Activated B cell treated with CpG ODN at 0.5 μM for 24 hours (primary cell): Measurements from ENCODE around the gene MEIKIN. TPM values are rescaled to one million over a fixed set of nuclear protein-coding genes. Genes with fewer than 3 reads are reported as not detected.
"Not testable (repeated sequence)": the region's sequence is repeated elsewhere in the genome, so short reads cannot be mapped to it uniquely, and the experiment has no call there.

Source experiments
- ATAC-seq: fragments of 200-7000 bp; cut with Tn5 transposase; one replicate; pipeline ENCODE4 v1.10.0; 2021; ENCODE audit warnings: low read depth, mild to moderate bottlenecking, moderate library complexity
- CTCF ChIA-PET: fragments of 350-600 bp; sonication (Branson Sonifier 250); formaldehyde crosslinking; loops from one replicate; lab custom pipeline; 2021; ENCODE audit warnings: antibody characterized with exemption; lab: Charles Lee
- POLR2A ChIA-PET: fragments of 350-600 bp; sonication (Branson Sonifier 250); formaldehyde crosslinking; loops from one replicate; lab custom pipeline; 2021; ENCODE audit warnings: antibody characterized with exemption; lab: Charles Lee
- DNase-seq: peaks from one replicate; pipeline ENCODE4 v3.0.0; 2022
- H3K27ac Mint-ChIP-seq: one replicate; pipeline ENCODE4 v1.8.0; 2020; ENCODE audit warnings: mixed read lengths
- H3K27me3 Mint-ChIP-seq: one replicate; pipeline ENCODE4 v1.8.0; 2021; ENCODE audit warnings: mixed read lengths
- H3K36me3 Mint-ChIP-seq: one replicate; pipeline ENCODE4 v1.8.0; 2021; ENCODE audit warnings: low read depth, mixed read lengths
- H3K4me1 Mint-ChIP-seq: one replicate; pipeline ENCODE4 v1.8.0; 2021; ENCODE audit warnings: mixed read lengths
- H3K4me3 Mint-ChIP-seq: one replicate; pipeline ENCODE4 v1.8.0; 2020; ENCODE audit warnings: mild to moderate bottlenecking, mixed read lengths
- H3K9me3 Mint-ChIP-seq: one replicate; pipeline ENCODE4 v1.8.0; 2020; ENCODE audit warnings: mixed read lengths
- CTCF ChIP-seq: fragments of 200-600 bp; IDR thresholded peaks from one replicate; pipeline ENCODE4 v1.8.0; 2022; ENCODE audit warnings: antibody characterized with exemption, mild to moderate bottlenecking
- intact Hi-C: fragments of 100-400 bp; cut with micrococcal nuclease; formaldehyde crosslinking; loops from one replicate; pipeline ENCODE4 v1.15.1; 2024
- total RNA-seq: library from RNA; stranded (reverse); gene quantifications from 2 replicates; pipeline ENCODE4 v1.2.3, GENCODE V29; 2022

MEIKIN gene
- total RNA-seq, 1 donor from 2014 or later: not detected

GRCh38 chr5:131854134-131854533 lies 91.3 kb downstream of the MEIKIN start:
- no peaks in the 10 kb centered on the region for H3K36me3 Mint-ChIP-seq
- ChIA-PET POLR2A (no interaction called here), CTCF (no interaction called here)
- H3K4me1 Mint-ChIP-seq: peaks cover 15% of the 10 kb centered on the region
- no peak for TF ChIP-seq CTCF
- intact Hi-C loops: no loop called here
- H3K9me3 Mint-ChIP-seq: peaks cover 9% of the 10 kb centered on the region
- DNase-seq (no peak), ATAC-seq (peak; percentile 31)
- H3K27me3 Mint-ChIP-seq: no peaks in the 10 kb centered on the region
- H3K4me3 Mint-ChIP-seq: no peak overlapping the region
- no peak overlapping the region for H3K27ac Mint-ChIP-seq

DNA sequence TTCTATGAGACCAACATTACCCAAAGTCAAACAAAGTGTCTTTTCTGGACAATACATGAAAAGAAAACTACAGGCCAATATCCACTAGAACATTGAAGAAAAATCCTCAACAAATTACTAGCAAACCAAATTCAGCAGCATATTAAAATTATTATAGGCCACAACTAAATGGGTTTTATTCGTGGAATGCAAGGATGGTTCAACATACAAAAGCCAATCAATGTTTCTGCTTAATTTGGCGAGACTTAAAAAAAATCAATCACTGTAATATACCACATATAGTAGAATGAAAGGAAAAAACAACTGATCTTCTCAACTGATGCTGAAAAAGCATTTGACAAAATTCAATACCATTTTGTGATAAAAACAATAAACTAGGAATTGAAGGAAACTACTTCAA lies 96.8 kb downstream of the MEIKIN start:
- H3K27ac Mint-ChIP-seq: no peak overlapping the region
- peaks cover 4% of the 10 kb centered on the region for H3K4me1 Mint-ChIP-seq
- TF ChIP-seq CTCF: no peak
- H3K36me3 Mint-ChIP-seq: peaks cover 2% of the 10 kb centered on the region
- intact Hi-C loops: no loop called here
- peaks cover 39% of the 10 kb centered on the region for H3K9me3 Mint-ChIP-seq
- H3K4me3 Mint-ChIP-seq: no peak overlapping the region
- no peaks in the 10 kb centered on the region for H3K27me3 Mint-ChIP-seq
- POLR2A ChIA-PET: no interaction called here
- CTCF ChIA-PET: no interaction called here
- DNase-seq (no peak), ATAC-seq (no peak)

- H3K27me3 Mint-ChIP-seq: peaks cover 5% of the 10 kb centered on the region
Measured at GRCh38 chr5:131846536-131846935, 98.9 kb downstream of the MEIKIN start.

GRCh38 chr5:131845828-131846227 lies 99.6 kb downstream of the MEIKIN start:
- ChIA-PET CTCF (no interaction called here), POLR2A (no interaction called here)
- H3K27ac Mint-ChIP-seq: no peak overlapping the region
- H3K4me3 Mint-ChIP-seq: no peak overlapping the region
- ATAC-seq: no peak
- peaks cover 5% of the 10 kb centered on the region for H3K27me3 Mint-ChIP-seq
- H3K4me1 Mint-ChIP-seq: no peaks in the 10 kb centered on the region
- intact Hi-C loops: no loop called here
- no peak for TF ChIP-seq CTCF
- H3K9me3 Mint-ChIP-seq: peaks cover 43% of the 10 kb centered on the region
- no peak for DNase-seq
- H3K36me3 Mint-ChIP-seq: peaks cover 5% of the 10 kb centered on the region

More at GRCh38 chr5:131846536-131846935, 98.9 kb downstream of the MEIKIN start:
- H3K27ac Mint-ChIP-seq: no peak overlapping the region
- ChIA-PET POLR2A (no interaction called here), CTCF (no interaction called here)
- H3K4me3 Mint-ChIP-seq: no peak overlapping the region
- no peaks in the 10 kb centered on the region for H3K4me1 Mint-ChIP-seq
- no peak for DNase-seq
- peaks cover 43% of the 10 kb centered on the region for H3K9me3 Mint-ChIP-seq
- TF ChIP-seq CTCF: no peak
- no peak for ATAC-seq
- intact Hi-C loops: no loop called here
- peaks cover 5% of the 10 kb centered on the region for H3K36me3 Mint-ChIP-seq

- H3K27me3 Mint-ChIP-seq, H3K36me3 Mint-ChIP-seq, intact Hi-C loops, DNase-seq, H3K4me1 Mint-ChIP-seq, CTCF ChIA-PET, H3K27ac Mint-ChIP-seq, ATAC-seq, POLR2A ChIA-PET, H3K4me3 Mint-ChIP-seq: not testable (repeated sequence)
- H3K9me3 Mint-ChIP-seq: peaks cover 45% of the 10 kb centered on the region
Measured at GRCh38 chr5:131842971-131843370, 102.5 kb downstream of the MEIKIN start.

DNA sequence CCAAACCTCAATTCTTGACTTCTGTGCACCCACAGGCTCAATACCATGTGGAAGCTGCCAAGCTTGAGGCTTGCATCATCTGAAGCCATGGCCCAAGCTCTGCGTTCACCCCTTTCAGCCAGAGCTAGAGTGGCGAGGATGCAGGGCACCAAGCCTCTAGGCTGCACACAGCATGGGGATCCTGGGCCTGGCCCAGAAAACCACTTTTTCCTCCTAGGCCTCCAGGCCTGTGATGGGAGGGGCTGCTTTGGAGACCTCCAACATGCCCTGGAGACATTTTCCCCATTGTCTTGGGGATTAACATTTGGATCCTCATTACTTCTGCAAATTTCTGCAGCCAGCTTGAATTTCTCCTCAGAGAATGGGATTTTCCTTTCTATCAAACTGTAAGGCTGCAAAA lies 112.8 kb downstream of the MEIKIN start:
- H3K4me1 Mint-ChIP-seq, H3K36me3 Mint-ChIP-seq, ATAC-seq, CTCF ChIA-PET, intact Hi-C loops, H3K4me3 Mint-ChIP-seq, H3K27ac Mint-ChIP-seq, DNase-seq, H3K9me3 Mint-ChIP-seq, H3K27me3 Mint-ChIP-seq, POLR2A ChIA-PET: not testable (repeated sequence)
